Midbrain (tissue), 1 donor: Measurements from ENCODE around the gene KIF7.
"Not testable (repeated sequence)": the region's sequence is repeated elsewhere in the genome, so short reads cannot be mapped to it uniquely, and the experiment has no call there.

Experiments used
- DNase-seq: peaks from one replicate; lab custom pipeline; 2025; lab: John Stamatoyannopoulos, UW

Gene KIF7

GRCh38 chr15:89616228-89616627, 39.0 kb downstream of the KIF7 start:
- DNase-seq = no peak

- DNase-seq = no peak
Observed at GRCh38 chr15:89615135-89615534, 40.1 kb downstream of the KIF7 start.

GRCh38 chr15:89614164-89614563, 41.1 kb downstream of the KIF7 start:
- no peak for DNase-seq

GRCh38 chr15:89613031-89613430, 42.2 kb downstream of the KIF7 start:
- DNase-seq = no peak

GRCh38 chr15:89611317-89611716, 44.0 kb downstream of the KIF7 start:
- no peak for DNase-seq

- no peak for DNase-seq
Observed at GRCh38 chr15:89599021-89599420, 56.2 kb downstream of the KIF7 start.

- DNase-seq = no peak
Observed at GRCh38 chr15:89593018-89593417, 62.2 kb downstream of the KIF7 start.

GRCh38 chr15:89591834-89592233, 63.4 kb downstream of the KIF7 start:
- no peak for DNase-seq

GRCh38 chr15:89587955-89588354, 67.3 kb downstream of the KIF7 start:
- DNase-seq = no peak

- DNase-seq = no peak
Observed at GRCh38 chr15:89586651-89587050, 68.6 kb downstream of the KIF7 start.

- not testable (repeated sequence) for DNase-seq
Observed at GRCh38 chr15:89580747-89581146, 74.5 kb downstream of the KIF7 start.

- no peak for DNase-seq
Observed at GRCh38 chr15:89578146-89578545, 77.1 kb downstream of the KIF7 start.
